Memory B cell (primary cell): Measurements from ENCODE around the gene FCRL5.

Experiments
- ATAC-seq: fragments of 150-1000 bp; cut with Tn5 transposase; 2 replicates; pipeline ENCODE4 v1.10.0; 2021; ENCODE audit warnings: low read depth, mild to moderate bottlenecking, moderate library complexity
- DNase-seq, 2 donors: peaks; one replicate each; pipeline ENCODE4 v3.0.0; 2022; ENCODE audit warnings: low spot score in 2 of 2
- H3K27ac Mint-ChIP-seq: one replicate; pipeline ENCODE4 v1.8.0; 2022; ENCODE audit warnings: mild to moderate bottlenecking, moderate library complexity, mixed read lengths
- H3K27me3 Mint-ChIP-seq: one replicate; pipeline ENCODE4 v1.8.0; 2022; ENCODE audit warnings: mixed read lengths
- H3K36me3 Mint-ChIP-seq: one replicate; pipeline ENCODE4 v1.8.0; 2022; ENCODE audit warnings: mild to moderate bottlenecking, mixed read lengths
- H3K4me1 Mint-ChIP-seq: one replicate; pipeline ENCODE4 v1.8.0; 2022; ENCODE audit warnings: mixed read lengths
- H3K4me3 Mint-ChIP-seq: one replicate; pipeline ENCODE4 v1.8.0; 2022; ENCODE audit warnings: mild to moderate bottlenecking, moderate library complexity, mixed read lengths
- H3K9me3 Mint-ChIP-seq: one replicate; pipeline ENCODE4 v1.8.0; 2022; ENCODE audit warnings: mixed read lengths

The FCRL5 gene

GRCh38 chr1:157469752-157470675, 82.3 kb downstream of the FCRL5 start:
- Mint-ChIP-seq H3K4me3 (no peak overlapping the region), H3K27me3 (peaks cover 5% of the 10 kb centered on the region), H3K9me3 (peaks cover 3% of the 10 kb centered on the region), H3K4me1 (no peaks in the 10 kb centered on the region), H3K36me3 (no peaks in the 10 kb centered on the region), H3K27ac (no peak overlapping the region)
- ATAC-seq = no peak
- DNase-seq = no peak

DNA sequence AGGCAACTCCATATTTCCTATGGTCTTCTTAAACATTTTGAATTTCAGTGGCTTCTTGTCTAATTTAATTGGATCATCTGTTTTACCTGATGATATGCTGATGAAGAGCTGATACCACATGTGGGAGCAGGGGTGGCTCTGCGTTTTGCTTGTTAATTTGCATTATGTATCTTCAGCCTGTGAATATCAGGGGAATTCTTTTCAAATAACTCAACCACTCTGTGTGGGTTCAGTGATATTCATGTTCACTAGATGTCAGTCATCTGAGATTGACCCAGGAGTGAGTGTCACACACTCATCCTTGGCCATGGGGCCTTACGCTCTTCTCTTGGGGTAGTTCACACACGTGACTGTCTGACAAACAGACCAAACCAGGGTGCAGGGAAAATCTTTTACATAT, 83.0 kb downstream of the FCRL5 start:
- ATAC-seq (no peak), DNase-seq (no peak)
- H3K4me3 Mint-ChIP-seq = no peak overlapping the region
- H3K36me3 Mint-ChIP-seq = no peaks in the 10 kb centered on the region
- H3K27ac Mint-ChIP-seq = no peak overlapping the region
- peaks cover 5% of the 10 kb centered on the region for H3K27me3 Mint-ChIP-seq
- no peaks in the 10 kb centered on the region for H3K4me1 Mint-ChIP-seq
- no peaks in the 10 kb centered on the region for H3K9me3 Mint-ChIP-seq

- H3K4me3 Mint-ChIP-seq = no peak overlapping the region
- no peaks in the 10 kb centered on the region for H3K9me3 Mint-ChIP-seq
- no peaks in the 10 kb centered on the region for H3K36me3 Mint-ChIP-seq
- peaks cover 3% of the 10 kb centered on the region for H3K27me3 Mint-ChIP-seq
- no peak overlapping the region for H3K27ac Mint-ChIP-seq
- DNase-seq = no peak
- ATAC-seq = no peak
- no peaks in the 10 kb centered on the region for H3K4me1 Mint-ChIP-seq
Measured at GRCh38 chr1:157466011-157466410, 86.3 kb downstream of the FCRL5 start.
